Ishikawa (cell line): ENCODE data around the gene AHI1.

ENCODE experiments used
- CEBPB ChIP-seq: IDR thresholded peaks from 2 replicates; pipeline ENCODE4 v1.6.1; 2012
- CREB1 ChIP-seq: IDR thresholded peaks from 2 replicates; pipeline ENCODE4 v1.6.1; 2012; ENCODE audit warnings: low read depth
- EGR1 ChIP-seq: IDR thresholded peaks from 2 replicates; pipeline ENCODE4 v1.6.1; 2012
- EP300 ChIP-seq: IDR thresholded peaks from 2 replicates; pipeline ENCODE4 v1.6.1; 2012; ENCODE audit warnings: borderline replicate concordance
- FOXM1 ChIP-seq: IDR thresholded peaks from 2 replicates; pipeline ENCODE4 v1.6.1; 2012; ENCODE audit warnings: low read depth, borderline replicate concordance
- MAX ChIP-seq: IDR thresholded peaks from 2 replicates; pipeline ENCODE4 v1.6.1; 2012
- NFIC ChIP-seq: IDR thresholded peaks from 2 replicates; pipeline ENCODE4 v1.6.1; 2012
- RAD21 ChIP-seq: IDR thresholded peaks from 2 replicates; pipeline ENCODE4 v1.6.1; 2012; ENCODE audit warnings: low read depth
- REST ChIP-seq: IDR thresholded peaks from 2 replicates; pipeline ENCODE4 v1.6.1; 2012; ENCODE audit warnings: low read depth, mild to moderate bottlenecking
- TAF1 ChIP-seq: IDR thresholded peaks from 2 replicates; pipeline ENCODE4 v1.6.1; 2012; ENCODE audit warnings: low read depth, mild to moderate bottlenecking
- TCF12 ChIP-seq: IDR thresholded peaks from 2 replicates; pipeline ENCODE4 v1.6.1; 2012; ENCODE audit warnings: low read depth
- TEAD4 ChIP-seq: IDR thresholded peaks from 2 replicates; pipeline ENCODE4 v1.6.1; 2012
- USF1 ChIP-seq: IDR thresholded peaks from 2 replicates; pipeline ENCODE4 v1.6.1; 2012
- YY1 ChIP-seq: IDR thresholded peaks from 2 replicates; pipeline ENCODE4 v1.6.1; 2012; ENCODE audit warnings: low read depth
- ZBTB7A ChIP-seq: IDR thresholded peaks from 2 replicates; pipeline ENCODE4 v1.6.1; 2012; ENCODE audit warnings: low read depth

AHI1 gene

DNA sequence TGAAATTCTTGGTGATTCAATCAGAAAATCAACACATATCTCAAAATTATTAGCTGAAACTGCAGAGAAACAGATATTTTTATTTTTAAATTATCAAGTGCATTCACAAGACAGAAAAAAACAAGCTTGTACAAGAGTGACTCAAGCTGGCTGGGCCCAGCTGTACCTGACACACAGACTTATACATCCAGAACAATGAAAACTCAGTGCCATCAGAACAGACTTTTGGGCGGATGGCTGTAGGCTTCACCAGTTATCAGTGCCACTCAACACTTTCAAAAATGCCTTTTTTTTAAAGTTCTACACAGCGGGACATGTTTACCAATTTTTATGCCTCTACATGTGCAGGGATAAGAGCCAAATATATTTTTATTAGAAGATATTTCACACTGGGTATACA, 213.6 kb downstream of the AHI1 start:
- TF ChIP-seq TAF1 (no peak), ZBTB7A (no peak), YY1 (no peak), NFIC (no peak), EP300 (no peak), REST (no peak), RAD21 (no peak), TCF12 (no peak), EGR1 (no peak), CEBPB (no peak), TEAD4 (no peak), CREB1 (no peak), USF1 (no peak), FOXM1 (no peak), MAX (no peak)

DNA sequence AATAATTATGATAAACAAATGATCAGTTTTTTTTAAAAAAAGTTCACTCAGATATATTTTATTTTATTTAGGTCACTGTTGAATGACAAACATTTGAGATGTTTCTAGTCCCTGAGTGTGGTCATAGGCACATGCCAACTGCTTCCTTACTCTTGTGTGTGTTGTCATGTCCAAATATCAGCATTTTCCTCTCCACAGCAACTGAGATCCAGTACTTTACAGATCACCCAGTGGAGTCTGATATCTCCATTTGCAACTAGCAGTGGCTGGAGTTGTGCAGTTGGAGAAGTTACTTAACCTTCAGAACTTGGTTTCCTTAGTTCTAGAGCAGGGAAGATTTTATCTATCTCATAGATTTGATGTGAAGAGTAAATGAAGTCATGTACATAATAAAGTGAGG, 215.1 kb downstream of the AHI1 start:
- TF ChIP-seq TAF1, result no peak

- no peak for TF ChIP-seq ZBTB7A
- no peak for TF ChIP-seq TCF12
- no peak for TF ChIP-seq EGR1
- no peak for TF ChIP-seq YY1
- no peak for TF ChIP-seq CREB1
- no peak for TF ChIP-seq REST
Observed at GRCh38 chr6:135281964-135282363, 215.6 kb downstream of the AHI1 start.

GRCh38 chr6:135281227-135281626, 216.3 kb downstream of the AHI1 start:
- no peak for TF ChIP-seq EGR1
- no peak for TF ChIP-seq MAX
- no peak for TF ChIP-seq TCF12
- TF ChIP-seq ZBTB7A, result no peak

GRCh38 chr6:135280375-135281136, 217.0 kb downstream of the AHI1 start:
- TF ChIP-seq ZBTB7A (no peak), TCF12 (no peak), YY1 (no peak), CEBPB (no peak), FOXM1 (no peak), TAF1 (no peak), EP300 (no peak), REST (no peak)

DNA sequence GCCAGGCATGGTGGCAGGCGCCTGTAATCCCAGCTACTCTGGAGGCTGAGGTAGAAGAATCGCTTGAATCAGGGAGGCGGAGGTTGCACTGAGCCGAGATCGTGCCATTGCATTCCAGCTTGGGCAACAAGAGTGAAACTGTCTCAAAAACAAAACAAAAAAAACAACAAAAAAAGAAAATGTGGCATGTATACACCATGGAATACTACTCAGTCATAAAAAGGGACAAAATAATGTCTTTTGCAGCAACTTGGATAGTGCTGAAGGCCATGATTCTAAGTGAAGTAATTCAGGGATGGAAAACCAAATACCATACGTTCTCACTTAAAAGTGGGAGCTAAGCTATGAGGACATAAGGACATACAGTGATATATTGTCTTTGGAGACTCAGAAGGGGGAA, 220.1 kb downstream of the AHI1 start:
- TF ChIP-seq RAD21 (no peak), ZBTB7A (no peak), EGR1 (no peak), MAX (no peak), TCF12 (no peak), TEAD4 (no peak), CREB1 (no peak), REST (no peak), EP300 (no peak), USF1 (no peak), TAF1 (no peak), FOXM1 (no peak), YY1 (no peak), CEBPB (no peak)
